ENCODE data around the gene GATB.

DNA sequence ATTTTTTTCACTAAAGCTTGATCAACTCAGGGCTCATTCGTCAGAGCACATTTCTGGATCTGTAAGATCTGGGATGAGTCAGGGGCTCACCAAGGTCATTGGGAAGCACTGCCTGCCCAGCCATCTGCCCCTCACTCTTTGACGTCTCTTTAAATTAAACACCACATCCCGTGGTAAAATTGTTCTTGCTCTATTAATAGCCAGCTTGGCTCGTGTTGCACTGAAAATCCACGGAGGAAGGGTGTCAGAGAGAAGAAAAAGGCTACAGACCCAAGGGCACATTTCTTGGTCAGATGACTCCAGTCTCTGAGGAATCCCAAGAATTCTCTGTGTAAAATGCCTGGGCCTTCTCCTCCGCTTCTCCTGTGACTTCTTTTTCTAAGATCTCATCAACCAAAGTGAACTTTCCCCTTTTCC is 45.7 kb upstream of the GATB start:
- TF ChIP-seq, protein P1, sequence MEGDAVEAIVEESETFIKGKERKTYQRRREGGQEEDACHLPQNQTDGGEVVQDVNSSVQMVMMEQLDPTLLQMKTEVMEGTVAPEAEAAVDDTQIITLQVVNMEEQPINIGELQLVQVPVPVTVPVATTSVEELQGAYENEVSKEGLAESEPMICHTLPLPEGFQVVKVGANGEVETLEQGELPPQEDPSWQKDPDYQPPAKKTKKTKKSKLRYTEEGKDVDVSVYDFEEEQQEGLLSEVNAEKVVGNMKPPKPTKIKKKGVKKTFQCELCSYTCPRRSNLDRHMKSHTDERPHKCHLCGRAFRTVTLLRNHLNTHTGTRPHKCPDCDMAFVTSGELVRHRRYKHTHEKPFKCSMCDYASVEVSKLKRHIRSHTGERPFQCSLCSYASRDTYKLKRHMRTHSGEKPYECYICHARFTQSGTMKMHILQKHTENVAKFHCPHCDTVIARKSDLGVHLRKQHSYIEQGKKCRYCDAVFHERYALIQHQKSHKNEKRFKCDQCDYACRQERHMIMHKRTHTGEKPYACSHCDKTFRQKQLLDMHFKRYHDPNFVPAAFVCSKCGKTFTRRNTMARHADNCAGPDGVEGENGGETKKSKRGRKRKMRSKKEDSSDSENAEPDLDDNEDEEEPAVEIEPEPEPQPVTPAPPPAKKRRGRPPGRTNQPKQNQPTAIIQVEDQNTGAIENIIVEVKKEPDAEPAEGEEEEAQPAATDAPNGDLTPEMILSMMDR (IDR thresholded peaks at IDR 0.05 in 8 of 11, conservative IDR thresholded peaks at IDR 0.05 in 3 of 11): no peak
- TF ChIP-seq POLR2A (IDR thresholded peaks at IDR 0.05) (no peak), POLR2AphosphoS5 (IDR thresholded peaks at IDR 0.05) (no peak)
